IMR-90 (cell line): ENCODE data around the gene GLMP. TPM values are rescaled to one million over a fixed set of nuclear protein-coding genes. Genes with fewer than 3 reads are reported as not detected.

ENCODE experiments used
- ATAC-seq: fragments of 200-7000 bp; cut with Tn5 transposase; 2 replicates; pipeline ENCODE4 v1.9.1; 2020; ENCODE audit warnings: low read depth, mild to moderate bottlenecking, moderate library complexity
- BruUV-seq: library from RNA; stranded (reverse); fragments of 400-500 nt; replicated peaks from 2 replicates; lab custom pipeline; 2021; lab: Mats Ljungman, UMichigan
- CTCF ChIA-PET: fragments of 300-600 bp; formaldehyde crosslinking; extraction: SDS; loops from one replicate; lab custom pipeline; 2021; ENCODE audit warnings: antibody characterized with exemption; lab: Yijun Ruan, JAX
- POLR2A ChIA-PET: fragments of 300-600 bp; sonication (Branson Sonifier 250); formaldehyde crosslinking; loops from one replicate; lab custom pipeline; 2022; ENCODE audit warnings: antibody characterized with exemption; ENCODE audit not compliant: unreplicated experiment; lab: Charles Lee
- DNase-seq: peaks from one replicate; pipeline ENCODE4 v3.0.0; 2013
- H2AFZ ChIP-seq: replicated peaks from 2 replicates; pipeline ENCODE3; 2013; ENCODE audit warnings: low read length, mild to moderate bottlenecking; ENCODE audit not compliant: poor library complexity
- H2AK5ac ChIP-seq: 2 replicates; pipeline ENCODE4 v1.6.1; 2013; ENCODE audit warnings: low read depth, low read length, inconsistent platforms
- H2AK9ac ChIP-seq: replicated peaks from 2 replicates; pipeline ENCODE3; 2013; ENCODE audit warnings: mild to moderate bottlenecking, low read depth, low read length, moderate library complexity; ENCODE audit not compliant: poor library complexity
- H2BK120ac ChIP-seq: 2 replicates; pipeline ENCODE4 v1.6.1; 2013; ENCODE audit warnings: low read depth, low read length, inconsistent platforms
- H2BK15ac ChIP-seq: 3 replicates; pipeline ENCODE4 v1.6.1; 2013; ENCODE audit warnings: low read depth, low read length, inconsistent platforms
- H2BK20ac ChIP-seq: 2 replicates; pipeline ENCODE4 v1.6.1; 2013; ENCODE audit warnings: low read depth, mild to moderate bottlenecking, inconsistent platforms, low read length, moderate library complexity
- H2BK5ac ChIP-seq: 2 replicates; pipeline ENCODE4 v1.6.1; 2013; ENCODE audit warnings: mild to moderate bottlenecking, low read depth, low read length, inconsistent platforms; ENCODE audit not compliant: poor library complexity, severe bottlenecking
- H3K14ac ChIP-seq: replicated peaks from 2 replicates; pipeline ENCODE4 v1.6.1; 2013; ENCODE audit warnings: low read depth, low read length, inconsistent platforms
- H3K18ac ChIP-seq: 2 replicates; pipeline ENCODE4 v1.6.1; 2013; ENCODE audit warnings: low read depth, low read length, control low read depth
- H3K23ac ChIP-seq: 2 replicates; pipeline ENCODE4 v1.6.1; 2013; ENCODE audit warnings: low read depth, low read length, inconsistent platforms
- H3K27ac ChIP-seq: 2 replicates; pipeline ENCODE4 v1.5.1; 2013; ENCODE audit warnings: mild to moderate bottlenecking, control low read depth, low read length; ENCODE audit not compliant: insufficient read depth
- H3K27me3 ChIP-seq: 2 replicates; pipeline ENCODE4 v1.6.1; 2013; ENCODE audit warnings: low read length; ENCODE audit not compliant: control insufficient read depth, insufficient read depth
- H3K36me3 ChIP-seq: 2 replicates; pipeline ENCODE4 v1.6.1; 2013; ENCODE audit warnings: low read length, mixed read lengths; ENCODE audit not compliant: control insufficient read depth, insufficient read depth
- H3K4ac ChIP-seq: 2 replicates; pipeline ENCODE4 v1.6.1; 2013; ENCODE audit warnings: low read depth, low read length, inconsistent platforms
- H3K4me1 ChIP-seq: 2 replicates; pipeline ENCODE4 v1.6.1; 2013; ENCODE audit warnings: low read length, mixed read lengths; ENCODE audit not compliant: control insufficient read depth, insufficient read depth
- H3K4me2 ChIP-seq: 2 replicates; pipeline ENCODE4 v1.6.1; 2013; ENCODE audit warnings: low read depth, mild to moderate bottlenecking, control low read depth, low read length, moderate library complexity
- H3K4me3 ChIP-seq: 2 replicates; pipeline ENCODE4 v1.5.1; 2013; ENCODE audit warnings: low read depth, mild to moderate bottlenecking, control low read depth, low read length, moderate library complexity; ENCODE audit not compliant: insufficient read depth
- H3K56ac ChIP-seq: 2 replicates; pipeline ENCODE4 v1.6.1; 2013; ENCODE audit warnings: low read length, inconsistent platforms; ENCODE audit not compliant: insufficient read depth; ENCODE audit errors: extremely low read depth
- H3K79me1 ChIP-seq, 2 experiments: 2 replicates each; pipeline ENCODE4 v1.6.1; 2013; ENCODE audit warnings: low read length in 2 of 2, inconsistent platforms in 1 of 2, low read depth in 1 of 2
- H3K9ac ChIP-seq: 2 replicates; pipeline ENCODE4 v1.6.1; 2013; ENCODE audit warnings: low read depth, low read length, control low read depth
- H3K9me1 ChIP-seq: 2 replicates; pipeline ENCODE4 v1.6.1; 2013; ENCODE audit warnings: low read length, inconsistent platforms; ENCODE audit not compliant: insufficient read depth
- H3K9me3 ChIP-seq: 2 replicates; pipeline ENCODE4 v1.6.1; 2013; ENCODE audit warnings: low read length; ENCODE audit not compliant: control insufficient read depth, insufficient read depth
- H4K20me1 ChIP-seq: 2 replicates; pipeline ENCODE4 v1.6.1; 2013; ENCODE audit warnings: low read length, inconsistent platforms; ENCODE audit not compliant: insufficient read depth
- H4K5ac ChIP-seq: 2 replicates; pipeline ENCODE4 v1.6.1; 2013; ENCODE audit warnings: mild to moderate bottlenecking, low read depth, low read length, control low read depth
- H4K8ac ChIP-seq, 2 experiments: 2 replicates each; pipeline ENCODE4 v1.6.1; 2013; ENCODE audit warnings: low read depth in 2 of 2, low read length in 2 of 2, control low read depth in 1 of 2, inconsistent platforms in 1 of 2
- H4K91ac ChIP-seq: 2 replicates; pipeline ENCODE4 v1.6.1; 2013; ENCODE audit warnings: low read depth, low read length, inconsistent platforms; ENCODE audit not compliant: insufficient read depth
- BHLHE40 ChIP-seq: fragments of 150-350 bp; IDR thresholded peaks from 2 replicates; pipeline ENCODE4 v1.6.1; 2016; ENCODE audit warnings: mild to moderate bottlenecking, low read depth, low read length
- CEBPB ChIP-seq: IDR thresholded peaks from 2 replicates; pipeline ENCODE4 v1.6.1; 2012; ENCODE audit warnings: low read depth, low read length, improper control_type of control experiment
- CHD1 ChIP-seq: IDR thresholded peaks from 2 replicates; pipeline ENCODE4 v1.6.1; 2012; ENCODE audit warnings: low read depth, low read length, improper control_type of control experiment
- FOS ChIP-seq: fragments of 150-350 bp; IDR thresholded peaks from 2 replicates; pipeline ENCODE4 v1.6.1; 2016; ENCODE audit warnings: low read depth, low read length
- MAFK ChIP-seq: IDR thresholded peaks from 2 replicates; pipeline ENCODE4 v1.6.1; 2012; ENCODE audit warnings: low read depth, low read length, improper control_type of control experiment
- MAZ ChIP-seq: IDR thresholded peaks from 2 replicates; pipeline ENCODE4 v1.6.1; 2012; ENCODE audit warnings: low read depth, mild to moderate bottlenecking, low read length, improper control_type of control experiment, moderate library complexity, borderline replicate concordance
- MXI1 ChIP-seq: IDR thresholded peaks from 2 replicates; pipeline ENCODE4 v1.6.1; 2012; ENCODE audit warnings: low read depth, mild to moderate bottlenecking, low read length, moderate library complexity, borderline replicate concordance
- NFE2L2 ChIP-seq: fragments of 150-350 bp; IDR thresholded peaks from 2 replicates; pipeline ENCODE4 v1.6.1; 2016; ENCODE audit warnings: low read depth, mild to moderate bottlenecking, low read length
- POLR2A ChIP-seq: IDR thresholded peaks from 2 replicates; pipeline ENCODE4 v1.6.1; 2012; ENCODE audit warnings: mild to moderate bottlenecking, low read depth, low read length
- RAD21 ChIP-seq: IDR thresholded peaks from 2 replicates; pipeline ENCODE4 v1.6.1; 2012; ENCODE audit warnings: low read length, improper control_type of control experiment
- RCOR1 ChIP-seq: IDR thresholded peaks from 2 replicates; pipeline ENCODE4 v1.6.1; 2012; ENCODE audit warnings: mild to moderate bottlenecking, low read length, improper control_type of control experiment; ENCODE audit not compliant: insufficient replicate concordance
- RFX5 ChIP-seq: IDR thresholded peaks from 2 replicates; pipeline ENCODE4 v1.8.0; 2012; ENCODE audit warnings: low read depth, mild to moderate bottlenecking, low read length, moderate library complexity
- SMC3 ChIP-seq: fragments of 150-350 bp; IDR thresholded peaks from 2 replicates; pipeline ENCODE4 v1.6.1; 2016; ENCODE audit warnings: low read depth, mild to moderate bottlenecking, antibody characterized with exemption, low read length, moderate library complexity
- WGBS, 2 experiments: methylation state at CpG; one replicate each; pipeline versions ENCODE4 v1.1.5 to v1.1.7; 2013; ENCODE audit warnings: missing lambda C conversion rate in 2 of 2; ENCODE audit not compliant: insufficient read length in 1 of 2; ENCODE audit errors: extremely low coverage in 2 of 2; 5-methylcytosine and 5-hydroxymethylcytosine counted together
- dilution Hi-C: fragments of 300-500 bp; cut with HindIII; formaldehyde crosslinking; loops from one replicate; pipeline ENCODE4 v1.14.3; 2018; ENCODE audit warnings: low sequenced_read_pairs; ENCODE audit not compliant: unreplicated experiment
- in situ Hi-C: fragments of 300-500 bp; cut with MboI; formaldehyde crosslinking; loops from 3 replicates; pipeline ENCODE4 v1.14.3; 2019; ENCODE audit warnings: low sequenced_read_pairs, inconsistent platforms, mixed read lengths
- intact Hi-C: fragments of 100-400 bp; cut with micrococcal nuclease; formaldehyde crosslinking; loops from 2 replicates; pipeline ENCODE4 v1.10.0; 2022
- polyA plus RNA-seq, 3 experiments: library from polyadenylated mRNA; depleted of rRNA; stranded (reverse); fragments of >200 nt; gene quantifications; 2 replicates each; pipeline ENCODE4 v1.2.3, GENCODE V29; 2012; ENCODE audit warnings: low replicate concordance in 1 of 3
- total RNA-seq: library from RNA; depleted of rRNA; stranded (reverse); fragments of >200 nt; gene quantifications from 2 replicates; pipeline ENCODE4 v1.2.3, GENCODE V29; 2012
- TF ChIP-seq, protein P1 (sequence below): fragments of 150-350 bp; IDR thresholded peaks from 2 replicates; pipeline ENCODE4 v1.6.1; 2017; ENCODE audit warnings: mild to moderate bottlenecking, antibody characterized with exemption, low read length, low read depth
- TF ChIP-seq, protein P2 (sequence below): conservative IDR thresholded peaks from 2 replicates; pipeline ENCODE4 v1.5.1; 2012; ENCODE audit warnings: mild to moderate bottlenecking, low read depth, low read length, improper control_type of control experiment
- TF ChIP-seq, protein P3 (sequence below): fragments of 150-350 bp; IDR thresholded peaks from 2 replicates; pipeline ENCODE4 v1.6.1; 2016; ENCODE audit warnings: low read depth, mild to moderate bottlenecking, low read length, moderate library complexity, borderline replicate concordance

Gene GLMP
- total and polyA plus RNA-seq, 2 of the 4 experiments (the other 2 are of a cell fraction): 32.6 to 43.1 TPM

DNA sequence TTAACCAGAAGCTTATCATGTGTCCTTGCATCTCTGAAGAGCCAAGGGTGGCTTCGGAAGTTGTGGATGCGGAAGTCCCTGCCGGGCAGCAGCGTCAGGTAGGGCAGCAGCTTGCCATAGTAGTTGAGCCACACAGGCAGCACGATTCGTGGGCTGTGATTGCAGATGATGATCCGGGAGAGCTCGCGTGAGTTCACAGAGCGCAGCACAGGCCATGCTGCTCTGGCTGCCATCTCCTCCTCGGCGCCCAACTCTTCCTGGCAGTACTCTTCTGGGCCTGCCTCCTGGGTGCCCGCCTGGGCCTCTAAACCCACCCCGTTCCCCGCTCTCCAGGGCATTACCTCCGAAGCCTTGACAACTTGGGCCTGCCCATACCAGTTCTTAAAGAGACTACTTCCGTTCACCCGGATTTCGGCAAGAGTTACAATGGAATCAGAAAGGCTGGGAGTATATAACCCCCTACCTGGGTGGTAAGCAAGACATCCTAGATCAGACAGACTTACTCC lies 3.4 kb upstream of the GLMP start, which contains the start of gene VHLL:
TSS of gene VHLL (minus strand) at position 456 of the 506 bp plus-strand sequence. CDS start at position 338, 118 bp downstream.
- ChIA-PET CTCF (interaction anchor here (1.1 kb wide), 1 partner anchor 17 kb away, joined by 3 read pairs; no protein-coding TSS in a partner anchor), POLR2A (no interaction called here)
- no peak within 1 kb of the TSS for H3K4me3 ChIP-seq
- no peak within 1 kb of the TSS for H3K56ac ChIP-seq
- no peaks in the 10 kb centered on the region for H3K27me3 ChIP-seq
- no peak within 1 kb of the TSS for H4K5ac ChIP-seq
- H3K4me2 ChIP-seq: no peak within 1 kb of the TSS
- intact Hi-C loops: no loop called here
- peaks cover 6% of the 10 kb centered on the region; the same call in 1 of the 2 replicates for H3K9me1 ChIP-seq
- no peak for DNase-seq
- no peak within 1 kb of the TSS for H3K23ac ChIP-seq
- no peak within 1 kb of the TSS for H2BK15ac ChIP-seq
- no peak for ATAC-seq
- H3K9me3 ChIP-seq: no peaks in the 10 kb centered on the region
- H2BK120ac ChIP-seq: no peak within 1 kb of the TSS
- H2BK20ac ChIP-seq: no peak within 1 kb of the TSS
- no peak for TF ChIP-seq MAFK
- no peak for TF ChIP-seq POLR2A
- no peak for TF ChIP-seq RFX5
- no peak for TF ChIP-seq MAZ
- TF ChIP-seq CEBPB: no peak
- TF ChIP-seq, protein P1, sequence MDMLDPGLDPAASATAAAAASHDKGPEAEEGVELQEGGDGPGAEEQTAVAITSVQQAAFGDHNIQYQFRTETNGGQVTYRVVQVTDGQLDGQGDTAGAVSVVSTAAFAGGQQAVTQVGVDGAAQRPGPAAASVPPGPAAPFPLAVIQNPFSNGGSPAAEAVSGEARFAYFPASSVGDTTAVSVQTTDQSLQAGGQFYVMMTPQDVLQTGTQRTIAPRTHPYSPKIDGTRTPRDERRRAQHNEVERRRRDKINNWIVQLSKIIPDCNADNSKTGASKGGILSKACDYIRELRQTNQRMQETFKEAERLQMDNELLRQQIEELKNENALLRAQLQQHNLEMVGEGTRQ: no peak
- no peak for TF ChIP-seq RCOR1
- no peak for TF ChIP-seq MXI1
- TF ChIP-seq RAD21: no peak
- no peak for TF ChIP-seq FOS
- TF ChIP-seq SMC3: no peak
- no peak for TF ChIP-seq CHD1
- TF ChIP-seq, protein P2, sequence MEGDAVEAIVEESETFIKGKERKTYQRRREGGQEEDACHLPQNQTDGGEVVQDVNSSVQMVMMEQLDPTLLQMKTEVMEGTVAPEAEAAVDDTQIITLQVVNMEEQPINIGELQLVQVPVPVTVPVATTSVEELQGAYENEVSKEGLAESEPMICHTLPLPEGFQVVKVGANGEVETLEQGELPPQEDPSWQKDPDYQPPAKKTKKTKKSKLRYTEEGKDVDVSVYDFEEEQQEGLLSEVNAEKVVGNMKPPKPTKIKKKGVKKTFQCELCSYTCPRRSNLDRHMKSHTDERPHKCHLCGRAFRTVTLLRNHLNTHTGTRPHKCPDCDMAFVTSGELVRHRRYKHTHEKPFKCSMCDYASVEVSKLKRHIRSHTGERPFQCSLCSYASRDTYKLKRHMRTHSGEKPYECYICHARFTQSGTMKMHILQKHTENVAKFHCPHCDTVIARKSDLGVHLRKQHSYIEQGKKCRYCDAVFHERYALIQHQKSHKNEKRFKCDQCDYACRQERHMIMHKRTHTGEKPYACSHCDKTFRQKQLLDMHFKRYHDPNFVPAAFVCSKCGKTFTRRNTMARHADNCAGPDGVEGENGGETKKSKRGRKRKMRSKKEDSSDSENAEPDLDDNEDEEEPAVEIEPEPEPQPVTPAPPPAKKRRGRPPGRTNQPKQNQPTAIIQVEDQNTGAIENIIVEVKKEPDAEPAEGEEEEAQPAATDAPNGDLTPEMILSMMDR: no peak
- TF ChIP-seq, protein P3, sequence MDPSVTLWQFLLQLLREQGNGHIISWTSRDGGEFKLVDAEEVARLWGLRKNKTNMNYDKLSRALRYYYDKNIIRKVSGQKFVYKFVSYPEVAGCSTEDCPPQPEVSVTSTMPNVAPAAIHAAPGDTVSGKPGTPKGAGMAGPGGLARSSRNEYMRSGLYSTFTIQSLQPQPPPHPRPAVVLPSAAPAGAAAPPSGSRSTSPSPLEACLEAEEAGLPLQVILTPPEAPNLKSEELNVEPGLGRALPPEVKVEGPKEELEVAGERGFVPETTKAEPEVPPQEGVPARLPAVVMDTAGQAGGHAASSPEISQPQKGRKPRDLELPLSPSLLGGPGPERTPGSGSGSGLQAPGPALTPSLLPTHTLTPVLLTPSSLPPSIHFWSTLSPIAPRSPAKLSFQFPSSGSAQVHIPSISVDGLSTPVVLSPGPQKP: no peak
- no peak for TF ChIP-seq BHLHE40
- no peak for TF ChIP-seq NFE2L2
- no peak within 1 kb of the TSS for H2AK9ac ChIP-seq
- H3K79me1 ChIP-seq: peaks cover 3 to 19% of the 10 kb centered on the region in 2 experiments
- no peak within 1 kb of the TSS for H3K9ac ChIP-seq
- H3K4ac ChIP-seq: no peak within 1 kb of the TSS
- H3K18ac ChIP-seq: no peak within 1 kb of the TSS
- in situ Hi-C loops: no loop called here
- no TSS peak for BruUV-seq
- no peak within 1 kb of the TSS for H4K8ac ChIP-seq
- no peak within 1 kb of the TSS for H2AFZ ChIP-seq
- no peaks in the 10 kb centered on the region; the same call in 1 of the 2 replicates for H3K4me1 ChIP-seq
- 88% methylated on average over 15 of the region's 19 CpGs; no CpG with 5 or more reads in 1 of the 2 experiments for WGBS, 2 experiments
- dilution Hi-C loops: no loop called here
- no peaks in the 10 kb centered on the region for H4K20me1 ChIP-seq
- H2AK5ac ChIP-seq: no peak within 1 kb of the TSS
- peaks cover 3% of the 10 kb centered on the region; the same call in 1 of the 2 replicates for H3K36me3 ChIP-seq
- no peak within 1 kb of the TSS for H3K27ac ChIP-seq
- no peak within 1 kb of the TSS for H4K91ac ChIP-seq
- no peak within 1 kb of the TSS for H3K14ac ChIP-seq
- H2BK5ac ChIP-seq: no peak within 1 kb of the TSS
